ENCODE results near the gene EXOSC2.

The EXOSC2 gene

GRCh38 chr9:130661451-130662098 is 32.0 kb upstream of the EXOSC2 start:
- H3K4me2 ChIP-seq (ENCODE audit: low read length, poor library complexity, severe bottlenecking) = no peak overlapping the region
- peaks cover 41% of the 10 kb centered on the region for H3K4me1 ChIP-seq (ENCODE audit: control insufficient read depth, insufficient read depth, low read depth, low read length)
- H2BK5ac ChIP-seq (ENCODE audit: low read depth, low read length, poor library complexity, severe bottlenecking) = no peak overlapping the region
- no peak overlapping the region for H2BK120ac ChIP-seq (ENCODE audit: low read depth, low read length)
- no peak overlapping the region for H2AFZ ChIP-seq (ENCODE audit: low read depth, low read length)
- peaks cover 91 to 92% of the 10 kb centered on the region in 2 experiments for H3K27me3 ChIP-seq (ENCODE audit: control insufficient read depth in 1 of 2, insufficient read depth in 1 of 2, low read length in 2 of 2)
- no peak overlapping the region for H3K27ac ChIP-seq (ENCODE audit: low read length, poor library complexity, severe bottlenecking)
- DNase-seq = peak; percentile 10
- no peak overlapping the region for H2BK15ac ChIP-seq (ENCODE audit: low read depth, poor library complexity, severe bottlenecking)
- H4K8ac ChIP-seq (ENCODE audit: low read length) = no peak overlapping the region
- H3K14ac ChIP-seq (ENCODE audit: low read length in 2 of 2) = no peak overlapping the region
- H3K36me3 ChIP-seq (ENCODE audit: control insufficient read depth in 1 of 2, insufficient read depth in 2 of 2, low read depth in 1 of 2, low read length in 2 of 2) = no peaks in the 10 kb centered on the region
- H3K9me3 ChIP-seq (ENCODE audit: control insufficient read depth, low read length) = peaks cover 9% of the 10 kb centered on the region
- no peak overlapping the region for H3K18ac ChIP-seq (ENCODE audit: low read depth in 1 of 2, low read length in 2 of 2)
- no peak overlapping the region for H3K9ac ChIP-seq (ENCODE audit: low read length)
- 4% methylated on average over 42 of the region's 47 CpGs for WGBS
- H3K79me1 ChIP-seq (replicated peaks; ENCODE audit: low read length, poor library complexity, severe bottlenecking) = no peaks in the 10 kb centered on the region
- no peak overlapping the region for H2AK5ac ChIP-seq (ENCODE audit: low read length, severe bottlenecking)
- no peak overlapping the region for H3K4ac ChIP-seq (ENCODE audit: low read depth in 1 of 2, low read length in 2 of 2)
- no peak overlapping the region for H4K91ac ChIP-seq (ENCODE audit: low read length)
- H3K4me3 ChIP-seq (ENCODE audit: insufficient read depth in 1 of 2, low read depth in 1 of 2, low read length in 2 of 2) = no peak overlapping the region
- no peak overlapping the region for H3K23ac ChIP-seq (ENCODE audit: low read length in 2 of 2)
- H2BK12ac ChIP-seq (ENCODE audit: low read length in 2 of 2) = no peak overlapping the region

DNA sequence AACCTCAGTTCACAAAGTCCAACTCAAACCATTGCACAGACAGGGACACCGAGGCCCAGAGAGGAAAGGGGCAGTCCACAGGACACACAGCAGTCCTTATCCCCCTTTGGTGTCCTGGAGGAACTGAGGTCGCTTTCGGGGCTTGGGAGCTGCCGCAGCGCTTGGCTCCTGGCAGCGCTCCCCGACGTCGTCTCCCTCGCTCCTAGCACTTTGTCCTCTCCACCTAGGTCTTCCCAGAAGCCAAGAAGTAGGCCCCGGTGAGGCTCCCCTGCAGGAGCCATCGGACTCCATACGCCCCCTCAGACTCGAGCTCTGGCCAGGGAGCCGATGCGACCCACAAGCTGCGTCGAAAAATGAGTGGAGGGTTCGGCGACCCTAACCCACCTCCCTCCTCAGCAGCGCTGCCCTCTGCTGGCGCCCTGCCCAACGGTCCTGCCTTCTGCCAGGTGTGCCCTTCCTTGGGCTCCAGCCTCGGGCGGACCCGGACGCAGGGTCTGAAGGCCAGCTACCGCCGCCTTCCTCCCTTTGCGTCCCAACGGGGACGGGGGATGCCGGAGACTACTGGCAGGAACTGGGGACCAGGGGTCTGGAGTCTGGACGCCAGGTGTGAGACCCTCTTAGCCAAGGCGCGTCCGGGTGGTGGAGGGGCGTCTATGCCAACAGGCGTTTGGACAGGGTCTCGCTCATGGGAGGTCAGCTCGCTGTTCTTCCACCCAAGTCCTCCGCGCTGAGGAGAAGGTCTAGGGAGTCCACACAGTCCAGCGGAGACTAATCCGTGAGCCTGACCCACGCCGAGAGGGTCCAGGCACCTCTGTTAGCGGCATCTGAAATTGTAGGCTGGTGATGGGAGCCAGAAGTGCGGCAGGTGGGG is 31.2 kb upstream of the EXOSC2 start:
- WGBS = 8% methylated on average over 49 of the region's 49 CpGs
- peaks cover 91 to 92% of the 10 kb centered on the region in 2 experiments for H3K27me3 ChIP-seq (ENCODE audit: control insufficient read depth in 1 of 2, insufficient read depth in 1 of 2, low read length in 2 of 2)
- no peak overlapping the region for H2BK12ac ChIP-seq (ENCODE audit: low read length in 2 of 2)
- H3K9me3 ChIP-seq (ENCODE audit: control insufficient read depth, low read length) = peaks cover 9% of the 10 kb centered on the region
- H4K91ac ChIP-seq (ENCODE audit: low read length) = no peak overlapping the region
- H3K9ac ChIP-seq (ENCODE audit: low read length) = no peak overlapping the region
- H2BK120ac ChIP-seq (ENCODE audit: low read depth, low read length) = no peak overlapping the region
- H3K14ac ChIP-seq (ENCODE audit: low read length in 2 of 2) = no peak overlapping the region
- no peak overlapping the region for H4K8ac ChIP-seq (ENCODE audit: low read length)
- H3K4me1 ChIP-seq (ENCODE audit: control insufficient read depth, insufficient read depth, low read depth, low read length) = peaks cover 44% of the 10 kb centered on the region
- DNase-seq = no peak
- no peak overlapping the region for H3K18ac ChIP-seq (ENCODE audit: low read depth in 1 of 2, low read length in 2 of 2)
- no peak overlapping the region for H3K4me2 ChIP-seq (ENCODE audit: low read length, poor library complexity, severe bottlenecking)
- H3K36me3 ChIP-seq (ENCODE audit: control insufficient read depth in 1 of 2, insufficient read depth in 2 of 2, low read depth in 1 of 2, low read length in 2 of 2) = no peaks in the 10 kb centered on the region
- H2BK15ac ChIP-seq (ENCODE audit: low read depth, poor library complexity, severe bottlenecking) = no peak overlapping the region
- peak overlapping the region in 1 of 2 experiments; percentile 2 for H3K23ac ChIP-seq (ENCODE audit: low read length in 2 of 2)
- H3K4ac ChIP-seq (ENCODE audit: low read depth in 1 of 2, low read length in 2 of 2) = no peak overlapping the region
- no peak overlapping the region for H2AFZ ChIP-seq (ENCODE audit: low read depth, low read length)
- H2AK5ac ChIP-seq (ENCODE audit: low read length, severe bottlenecking) = no peak overlapping the region
- H2BK5ac ChIP-seq (ENCODE audit: low read depth, low read length, poor library complexity, severe bottlenecking) = no peak overlapping the region
- no peak overlapping the region for H3K27ac ChIP-seq (ENCODE audit: low read length, poor library complexity, severe bottlenecking)
- no peaks in the 10 kb centered on the region for H3K79me1 ChIP-seq (replicated peaks; ENCODE audit: low read length, poor library complexity, severe bottlenecking)
- no peak overlapping the region for H3K4me3 ChIP-seq (ENCODE audit: insufficient read depth in 1 of 2, low read depth in 1 of 2, low read length in 2 of 2)

DNA sequence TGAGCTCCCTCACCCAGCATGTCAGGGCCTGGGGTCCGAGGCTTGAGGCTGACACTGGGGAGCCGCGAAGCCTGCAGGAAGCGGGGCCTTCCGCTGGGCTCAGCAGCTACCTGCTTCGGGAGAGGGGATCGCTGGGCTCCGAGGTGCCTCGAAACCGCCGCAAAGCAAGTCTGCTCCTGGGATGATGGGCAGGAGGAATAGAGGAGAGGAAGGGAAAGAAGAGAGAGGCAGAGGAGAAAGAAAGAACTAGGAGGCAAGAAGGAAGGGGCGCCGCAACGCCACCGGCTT is 30.7 kb upstream of the EXOSC2 start:
- Histone ChIP-seq H4K8ac (ENCODE audit: low read length) (no peak overlapping the region), H2AFZ (ENCODE audit: low read depth, low read length) (no peak overlapping the region), H3K36me3 (ENCODE audit: control insufficient read depth in 1 of 2, insufficient read depth in 2 of 2, low read depth in 1 of 2, low read length in 2 of 2) (no peaks in the 10 kb centered on the region), H3K79me1 (replicated peaks; ENCODE audit: low read length, poor library complexity, severe bottlenecking) (no peaks in the 10 kb centered on the region), H2BK120ac (ENCODE audit: low read depth, low read length) (no peak overlapping the region), H3K27ac (ENCODE audit: low read length, poor library complexity, severe bottlenecking) (no peak overlapping the region), H3K4me1 (ENCODE audit: control insufficient read depth, insufficient read depth, low read depth, low read length) (peaks cover 44% of the 10 kb centered on the region), H3K27me3 (ENCODE audit: control insufficient read depth in 1 of 2, insufficient read depth in 1 of 2, low read length in 2 of 2) (peaks cover 93 to 95% of the 10 kb centered on the region in 2 experiments), H3K4me3 (ENCODE audit: insufficient read depth in 1 of 2, low read depth in 1 of 2, low read length in 2 of 2) (no peak overlapping the region), H4K91ac (ENCODE audit: low read length) (no peak overlapping the region), H2AK5ac (ENCODE audit: low read length, severe bottlenecking) (no peak overlapping the region), H3K23ac (ENCODE audit: low read length in 2 of 2) (no peak overlapping the region), H3K4ac (ENCODE audit: low read depth in 1 of 2, low read length in 2 of 2) (no peak overlapping the region), H2BK12ac (ENCODE audit: low read length in 2 of 2) (no peak overlapping the region), H3K9me3 (ENCODE audit: control insufficient read depth, low read length) (peaks cover 9% of the 10 kb centered on the region), H2BK5ac (ENCODE audit: low read depth, low read length, poor library complexity, severe bottlenecking) (no peak overlapping the region), H3K18ac (ENCODE audit: low read depth in 1 of 2, low read length in 2 of 2) (no peak overlapping the region), H3K14ac (ENCODE audit: low read length in 2 of 2) (no peak overlapping the region), H2BK15ac (ENCODE audit: low read depth, poor library complexity, severe bottlenecking) (no peak overlapping the region), H3K9ac (ENCODE audit: low read length) (no peak overlapping the region), H3K4me2 (ENCODE audit: low read length, poor library complexity, severe bottlenecking) (no peak overlapping the region)
- DNase-seq = no peak
- 1% methylated on average over 15 of the region's 15 CpGs for WGBS

DNA sequence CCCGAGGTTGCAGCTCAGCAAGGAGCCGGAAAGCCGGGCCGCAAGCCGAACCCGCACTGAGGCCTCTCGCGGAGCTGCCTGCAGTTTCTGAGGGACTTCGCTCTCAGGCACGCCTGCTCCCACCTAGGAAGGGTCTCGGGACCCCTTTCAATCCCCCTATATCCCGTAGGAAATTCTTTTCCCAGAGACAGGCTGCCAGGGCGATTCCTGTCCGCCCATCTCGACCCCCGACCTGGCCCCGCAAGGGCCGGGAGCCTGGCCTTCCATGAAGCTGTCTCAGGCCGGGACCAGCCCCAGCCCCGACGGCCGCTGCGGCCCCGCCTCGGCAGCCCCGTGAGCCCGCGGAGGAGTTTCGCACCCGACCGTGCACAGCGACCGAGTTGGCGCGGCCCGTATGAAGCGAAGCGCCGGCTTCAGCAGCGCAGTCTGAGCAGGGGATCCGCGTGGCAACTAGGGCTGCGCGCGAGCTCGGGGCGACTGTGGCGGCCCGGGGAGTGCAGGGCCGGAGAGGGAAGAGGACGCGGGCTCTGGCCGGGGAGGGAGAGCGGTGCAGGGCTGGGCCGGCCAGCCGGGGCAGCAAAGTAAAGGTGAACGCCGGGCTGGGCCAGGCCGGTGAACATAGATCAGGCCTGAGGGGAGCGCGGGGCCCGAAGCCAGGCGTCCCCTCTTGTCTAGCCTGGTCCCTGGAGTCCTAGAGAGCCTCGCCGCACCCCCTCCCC is 30.2 kb upstream of the EXOSC2 start:
- Histone ChIP-seq H2BK15ac (ENCODE audit: low read depth, poor library complexity, severe bottlenecking) (peak overlapping the region; percentile 38), H2BK5ac (ENCODE audit: low read depth, low read length, poor library complexity, severe bottlenecking) (no peak overlapping the region), H2AFZ (ENCODE audit: low read depth, low read length) (no peak overlapping the region), H3K79me1 (replicated peaks; ENCODE audit: low read length, poor library complexity, severe bottlenecking) (no peaks in the 10 kb centered on the region), H4K91ac (ENCODE audit: low read length) (no peak overlapping the region), H3K23ac (ENCODE audit: low read length in 2 of 2) (peak overlapping the region; percentile 30 to 39), H3K4me1 (ENCODE audit: control insufficient read depth, insufficient read depth, low read depth, low read length) (peaks cover 44% of the 10 kb centered on the region), H3K9ac (ENCODE audit: low read length) (no peak overlapping the region), H2BK12ac (ENCODE audit: low read length in 2 of 2) (no peak overlapping the region), H3K4me3 (ENCODE audit: insufficient read depth in 1 of 2, low read depth in 1 of 2, low read length in 2 of 2) (no peak overlapping the region), H3K14ac (ENCODE audit: low read length in 2 of 2) (no peak overlapping the region), H3K27ac (ENCODE audit: low read length, poor library complexity, severe bottlenecking) (no peak overlapping the region), H2BK120ac (ENCODE audit: low read depth, low read length) (no peak overlapping the region), H3K4ac (ENCODE audit: low read depth in 1 of 2, low read length in 2 of 2) (no peak overlapping the region), H3K4me2 (ENCODE audit: low read length, poor library complexity, severe bottlenecking) (peak overlapping the region; percentile 21), H3K27me3 (ENCODE audit: control insufficient read depth in 1 of 2, insufficient read depth in 1 of 2, low read length in 2 of 2) (peaks cover 93 to 95% of the 10 kb centered on the region in 2 experiments), H3K9me3 (ENCODE audit: control insufficient read depth, low read length) (peaks cover 5% of the 10 kb centered on the region), H3K36me3 (ENCODE audit: control insufficient read depth in 1 of 2, insufficient read depth in 2 of 2, low read depth in 1 of 2, low read length in 2 of 2) (no peaks in the 10 kb centered on the region), H4K8ac (ENCODE audit: low read length) (no peak overlapping the region), H3K18ac (ENCODE audit: low read depth in 1 of 2, low read length in 2 of 2) (no peak overlapping the region), H2AK5ac (ENCODE audit: low read length, severe bottlenecking) (no peak overlapping the region)
- peak; percentile 11 for DNase-seq
- 3% methylated on average over 52 of the region's 65 CpGs for WGBS

All from mesenchymal stem cell (in vitro differentiated cells and primary cell).